ENCODE measurements around the gene RYR3. TPM values are rescaled to one million over a fixed set of nuclear protein-coding genes. Genes with fewer than 3 reads are reported as not detected.

The RYR3 gene
- total RNA-seq (2022) (0.66 TPM in 1 of 2 replicates, not detected in the other), Bru-seq, nascent RNA (percentile 1 among the genes with signal in this experiment), BruChase-seq, experiment 1, labeled RNA remaining after a 2-hour chase (percentile 1 among the genes with signal in this experiment), BruChase-seq, experiment 2, labeled RNA remaining after a 6-hour chase (percentile 2 among the genes with signal in this experiment)
- long read RNA-seq, partial matches to known transcripts: 1 of 5 reads
- long read RNA-seq, other reads (novel, unspliced or antisense): 4 of 5 reads

- ChIA-PET CTCF (no interaction called here), POLR2A (no interaction called here)
- Mint-ChIP-seq H3K27me3 (ENCODE audit: insufficient read depth, unreplicated experiment) (peaks cover 7% of the 10 kb centered on the region), H3K9me3 (ENCODE audit: unreplicated experiment) (no peaks in the 10 kb centered on the region), H3K4me1 (ENCODE audit: low read depth, unreplicated experiment) (no peaks in the 10 kb centered on the region), H3K36me3 (ENCODE audit: insufficient read depth, unreplicated experiment) (no peaks in the 10 kb centered on the region), H3K4me3 (ENCODE audit: unreplicated experiment) (no peak within 1 kb of the TSS), H3K27ac (ENCODE audit: unreplicated experiment) (no peak within 1 kb of the TSS)
- TF ChIP-seq, protein P1, sequence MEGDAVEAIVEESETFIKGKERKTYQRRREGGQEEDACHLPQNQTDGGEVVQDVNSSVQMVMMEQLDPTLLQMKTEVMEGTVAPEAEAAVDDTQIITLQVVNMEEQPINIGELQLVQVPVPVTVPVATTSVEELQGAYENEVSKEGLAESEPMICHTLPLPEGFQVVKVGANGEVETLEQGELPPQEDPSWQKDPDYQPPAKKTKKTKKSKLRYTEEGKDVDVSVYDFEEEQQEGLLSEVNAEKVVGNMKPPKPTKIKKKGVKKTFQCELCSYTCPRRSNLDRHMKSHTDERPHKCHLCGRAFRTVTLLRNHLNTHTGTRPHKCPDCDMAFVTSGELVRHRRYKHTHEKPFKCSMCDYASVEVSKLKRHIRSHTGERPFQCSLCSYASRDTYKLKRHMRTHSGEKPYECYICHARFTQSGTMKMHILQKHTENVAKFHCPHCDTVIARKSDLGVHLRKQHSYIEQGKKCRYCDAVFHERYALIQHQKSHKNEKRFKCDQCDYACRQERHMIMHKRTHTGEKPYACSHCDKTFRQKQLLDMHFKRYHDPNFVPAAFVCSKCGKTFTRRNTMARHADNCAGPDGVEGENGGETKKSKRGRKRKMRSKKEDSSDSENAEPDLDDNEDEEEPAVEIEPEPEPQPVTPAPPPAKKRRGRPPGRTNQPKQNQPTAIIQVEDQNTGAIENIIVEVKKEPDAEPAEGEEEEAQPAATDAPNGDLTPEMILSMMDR (IDR thresholded peaks at IDR 0.05; ENCODE audit: insufficient read depth in 1 of 2, low read depth in 1 of 2, low read length in 1 of 2, severe bottlenecking in 1 of 2, unreplicated experiment in 1 of 2): no peak
- Histone ChIP-seq H3K4me1 (no peaks in the 10 kb centered on the region), H3K4me3 (ENCODE audit: low read depth, low read length) (no peak within 1 kb of the TSS), H3K36me3 (ENCODE audit: control insufficient read depth, insufficient read depth, low read length) (no peaks in the 10 kb centered on the region), H3K27me3 (replicated peaks; ENCODE audit: control insufficient read depth, insufficient read depth, low read length) (no peaks in the 10 kb centered on the region), H3K9me3 (no peaks in the 10 kb centered on the region)
- BruUV-seq (replicated peaks): no TSS peak
- no peak for DNase-seq
- intact Hi-C loops (cut with micrococcal nuclease; ENCODE audit: unreplicated experiment): no loop called here
These were observed at the start of gene RYR3 for GRCh38 chr15:33310481-33311311. RYR3 (plus strand) TSS chr15:33310967; CDS start chr15:33311046, 79 bp downstream.

DNA sequence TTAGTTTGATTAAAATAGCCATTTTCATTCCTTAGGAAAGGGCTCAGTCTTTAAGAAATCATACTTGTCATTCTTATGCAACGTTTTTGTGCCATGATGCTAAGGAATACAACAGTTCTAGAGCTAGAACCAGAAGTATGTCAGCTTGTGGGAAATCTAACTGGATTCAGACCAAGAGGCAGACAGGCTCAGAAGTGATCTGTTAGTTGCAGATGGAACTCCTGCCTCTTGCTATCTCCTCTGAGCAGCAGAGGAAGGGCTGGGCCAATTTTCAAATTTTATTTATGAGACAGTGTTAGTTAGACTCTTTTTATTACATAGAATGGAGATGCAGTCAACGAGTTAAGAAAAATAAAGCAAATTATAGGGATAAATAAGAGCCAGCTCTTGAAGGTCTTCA is 48.5 kb upstream of the RYR3 start:
- H3K36me3 Mint-ChIP-seq (ENCODE audit: insufficient read depth, unreplicated experiment): no peaks in the 10 kb centered on the region
- no peaks in the 10 kb centered on the region for H3K4me1 Mint-ChIP-seq (ENCODE audit: low read depth, unreplicated experiment)
- no TSS peak for BruUV-seq (replicated peaks)
- Histone ChIP-seq H3K36me3 (ENCODE audit: control insufficient read depth, insufficient read depth, low read length) (no peaks in the 10 kb centered on the region), H3K9me3 (no peaks in the 10 kb centered on the region), H3K27me3 (replicated peaks; ENCODE audit: control insufficient read depth, insufficient read depth, low read length) (no peaks in the 10 kb centered on the region), H3K4me3 (ENCODE audit: low read depth, low read length) (no peak overlapping the region), H3K4me1 (no peaks in the 10 kb centered on the region)
- ChIA-PET CTCF (no interaction called here), POLR2A (no interaction called here)
- H3K9me3 Mint-ChIP-seq (ENCODE audit: unreplicated experiment): no peaks in the 10 kb centered on the region
- no peak overlapping the region for H3K4me3 Mint-ChIP-seq (ENCODE audit: unreplicated experiment)
- TF ChIP-seq, protein P1 (IDR thresholded peaks at IDR 0.05; ENCODE audit: insufficient read depth in 1 of 2, low read depth in 1 of 2, low read length in 1 of 2, severe bottlenecking in 1 of 2, unreplicated experiment in 1 of 2): no peak
- intact Hi-C loops (cut with micrococcal nuclease; ENCODE audit: unreplicated experiment): no loop called here
- H3K27ac Mint-ChIP-seq (ENCODE audit: unreplicated experiment): no peak overlapping the region
- DNase-seq: no peak
- H3K27me3 Mint-ChIP-seq (ENCODE audit: insufficient read depth, unreplicated experiment): peaks cover 15% of the 10 kb centered on the region

GRCh38 chr15:33277689-33278088 is 33.1 kb upstream of the RYR3 start:
- no peak for DNase-seq
- intact Hi-C loops (cut with micrococcal nuclease; ENCODE audit: unreplicated experiment): no loop called here
- ChIA-PET CTCF (no interaction called here), POLR2A (no interaction called here)
- Histone ChIP-seq H3K4me1 (no peaks in the 10 kb centered on the region), H3K4me3 (ENCODE audit: low read depth, low read length) (no peak overlapping the region), H3K36me3 (ENCODE audit: control insufficient read depth, insufficient read depth, low read length) (no peaks in the 10 kb centered on the region), H3K9me3 (no peaks in the 10 kb centered on the region), H3K27me3 (replicated peaks; ENCODE audit: control insufficient read depth, insufficient read depth, low read length) (no peaks in the 10 kb centered on the region)
- no TSS peak for BruUV-seq (replicated peaks)
- no peak overlapping the region for H3K4me3 Mint-ChIP-seq (ENCODE audit: unreplicated experiment)
- no peaks in the 10 kb centered on the region for H3K9me3 Mint-ChIP-seq (ENCODE audit: unreplicated experiment)
- TF ChIP-seq, protein P1 (IDR thresholded peaks at IDR 0.05; ENCODE audit: insufficient read depth in 1 of 2, low read depth in 1 of 2, low read length in 1 of 2, severe bottlenecking in 1 of 2, unreplicated experiment in 1 of 2): no peak
- H3K27ac Mint-ChIP-seq (ENCODE audit: unreplicated experiment): no peak overlapping the region
- H3K36me3 Mint-ChIP-seq (ENCODE audit: insufficient read depth, unreplicated experiment): no peaks in the 10 kb centered on the region
- H3K27me3 Mint-ChIP-seq (ENCODE audit: insufficient read depth, unreplicated experiment): peaks cover 5% of the 10 kb centered on the region
- no peaks in the 10 kb centered on the region for H3K4me1 Mint-ChIP-seq (ENCODE audit: low read depth, unreplicated experiment)
